IMR-90 (cell line): ENCODE measurements around the gene KCTD10. TPM values are rescaled to one million over a fixed set of nuclear protein-coding genes. Genes with fewer than 3 reads are reported as not detected.

ENCODE experiments used
- ATAC-seq: fragments of 200-7000 bp; cut with Tn5 transposase; 2 replicates; pipeline ENCODE4 v1.9.1; 2020; ENCODE audit warnings: low read depth, mild to moderate bottlenecking, moderate library complexity
- BruUV-seq: library from RNA; stranded (reverse); fragments of 400-500 nt; replicated peaks from 2 replicates; lab custom pipeline; 2021; lab: Mats Ljungman, UMichigan
- CTCF ChIA-PET: fragments of 300-600 bp; formaldehyde crosslinking; extraction: SDS; loops from one replicate; lab custom pipeline; 2021; ENCODE audit warnings: antibody characterized with exemption; lab: Yijun Ruan, JAX
- POLR2A ChIA-PET: fragments of 300-600 bp; sonication (Branson Sonifier 250); formaldehyde crosslinking; loops from one replicate; lab custom pipeline; 2022; ENCODE audit warnings: antibody characterized with exemption; ENCODE audit not compliant: unreplicated experiment; lab: Charles Lee
- DNase-seq: peaks from one replicate; pipeline ENCODE4 v3.0.0; 2013
- H2AFZ ChIP-seq: replicated peaks from 2 replicates; pipeline ENCODE3; 2013; ENCODE audit warnings: low read length, mild to moderate bottlenecking; ENCODE audit not compliant: poor library complexity
- H2AK5ac ChIP-seq: 2 replicates; pipeline ENCODE4 v1.6.1; 2013; ENCODE audit warnings: low read depth, low read length, inconsistent platforms
- H2AK9ac ChIP-seq: replicated peaks from 2 replicates; pipeline ENCODE3; 2013; ENCODE audit warnings: mild to moderate bottlenecking, low read depth, low read length, moderate library complexity; ENCODE audit not compliant: poor library complexity
- H2BK120ac ChIP-seq: 2 replicates; pipeline ENCODE4 v1.6.1; 2013; ENCODE audit warnings: low read depth, low read length, inconsistent platforms
- H2BK15ac ChIP-seq: 3 replicates; pipeline ENCODE4 v1.6.1; 2013; ENCODE audit warnings: low read depth, low read length, inconsistent platforms
- H2BK20ac ChIP-seq: 2 replicates; pipeline ENCODE4 v1.6.1; 2013; ENCODE audit warnings: low read depth, mild to moderate bottlenecking, inconsistent platforms, low read length, moderate library complexity
- H2BK5ac ChIP-seq: 2 replicates; pipeline ENCODE4 v1.6.1; 2013; ENCODE audit warnings: mild to moderate bottlenecking, low read depth, low read length, inconsistent platforms; ENCODE audit not compliant: poor library complexity, severe bottlenecking
- H3K14ac ChIP-seq: replicated peaks from 2 replicates; pipeline ENCODE4 v1.6.1; 2013; ENCODE audit warnings: low read depth, low read length, inconsistent platforms
- H3K18ac ChIP-seq: 2 replicates; pipeline ENCODE4 v1.6.1; 2013; ENCODE audit warnings: low read depth, low read length, control low read depth
- H3K23ac ChIP-seq: 2 replicates; pipeline ENCODE4 v1.6.1; 2013; ENCODE audit warnings: low read depth, low read length, inconsistent platforms
- H3K27ac ChIP-seq: 2 replicates; pipeline ENCODE4 v1.5.1; 2013; ENCODE audit warnings: mild to moderate bottlenecking, control low read depth, low read length; ENCODE audit not compliant: insufficient read depth
- H3K27me3 ChIP-seq: 2 replicates; pipeline ENCODE4 v1.6.1; 2013; ENCODE audit warnings: low read length; ENCODE audit not compliant: control insufficient read depth, insufficient read depth
- H3K36me3 ChIP-seq: 2 replicates; pipeline ENCODE4 v1.6.1; 2013; ENCODE audit warnings: low read length, mixed read lengths; ENCODE audit not compliant: control insufficient read depth, insufficient read depth
- H3K4ac ChIP-seq: 2 replicates; pipeline ENCODE4 v1.6.1; 2013; ENCODE audit warnings: low read depth, low read length, inconsistent platforms
- H3K4me1 ChIP-seq: 2 replicates; pipeline ENCODE4 v1.6.1; 2013; ENCODE audit warnings: low read length, mixed read lengths; ENCODE audit not compliant: control insufficient read depth, insufficient read depth
- H3K4me2 ChIP-seq: 2 replicates; pipeline ENCODE4 v1.6.1; 2013; ENCODE audit warnings: low read depth, mild to moderate bottlenecking, control low read depth, low read length, moderate library complexity
- H3K4me3 ChIP-seq: 2 replicates; pipeline ENCODE4 v1.5.1; 2013; ENCODE audit warnings: low read depth, mild to moderate bottlenecking, control low read depth, low read length, moderate library complexity; ENCODE audit not compliant: insufficient read depth
- H3K56ac ChIP-seq: 2 replicates; pipeline ENCODE4 v1.6.1; 2013; ENCODE audit warnings: low read length, inconsistent platforms; ENCODE audit not compliant: insufficient read depth; ENCODE audit errors: extremely low read depth
- H3K79me1 ChIP-seq, 2 experiments: 2 replicates each; pipeline ENCODE4 v1.6.1; 2013; ENCODE audit warnings: low read length in 2 of 2, inconsistent platforms in 1 of 2, low read depth in 1 of 2
- H3K9ac ChIP-seq: 2 replicates; pipeline ENCODE4 v1.6.1; 2013; ENCODE audit warnings: low read depth, low read length, control low read depth
- H3K9me1 ChIP-seq: 2 replicates; pipeline ENCODE4 v1.6.1; 2013; ENCODE audit warnings: low read length, inconsistent platforms; ENCODE audit not compliant: insufficient read depth
- H3K9me3 ChIP-seq: 2 replicates; pipeline ENCODE4 v1.6.1; 2013; ENCODE audit warnings: low read length; ENCODE audit not compliant: control insufficient read depth, insufficient read depth
- H4K20me1 ChIP-seq: 2 replicates; pipeline ENCODE4 v1.6.1; 2013; ENCODE audit warnings: low read length, inconsistent platforms; ENCODE audit not compliant: insufficient read depth
- H4K5ac ChIP-seq: 2 replicates; pipeline ENCODE4 v1.6.1; 2013; ENCODE audit warnings: mild to moderate bottlenecking, low read depth, low read length, control low read depth
- H4K8ac ChIP-seq, 2 experiments: 2 replicates each; pipeline ENCODE4 v1.6.1; 2013; ENCODE audit warnings: low read depth in 2 of 2, low read length in 2 of 2, control low read depth in 1 of 2, inconsistent platforms in 1 of 2
- H4K91ac ChIP-seq: 2 replicates; pipeline ENCODE4 v1.6.1; 2013; ENCODE audit warnings: low read depth, low read length, inconsistent platforms; ENCODE audit not compliant: insufficient read depth
- CEBPB ChIP-seq: IDR thresholded peaks from 2 replicates; pipeline ENCODE4 v1.6.1; 2012; ENCODE audit warnings: low read depth, low read length, improper control_type of control experiment
- FOS ChIP-seq: fragments of 150-350 bp; IDR thresholded peaks from 2 replicates; pipeline ENCODE4 v1.6.1; 2016; ENCODE audit warnings: low read depth, low read length
- MAZ ChIP-seq: IDR thresholded peaks from 2 replicates; pipeline ENCODE4 v1.6.1; 2012; ENCODE audit warnings: low read depth, mild to moderate bottlenecking, low read length, improper control_type of control experiment, moderate library complexity, borderline replicate concordance
- MXI1 ChIP-seq: IDR thresholded peaks from 2 replicates; pipeline ENCODE4 v1.6.1; 2012; ENCODE audit warnings: low read depth, mild to moderate bottlenecking, low read length, moderate library complexity, borderline replicate concordance
- NFE2L2 ChIP-seq: fragments of 150-350 bp; IDR thresholded peaks from 2 replicates; pipeline ENCODE4 v1.6.1; 2016; ENCODE audit warnings: low read depth, mild to moderate bottlenecking, low read length
- USF2 ChIP-seq: fragments of 150-350 bp; IDR thresholded peaks from 2 replicates; pipeline ENCODE4 v1.6.1; 2017; ENCODE audit warnings: mild to moderate bottlenecking, antibody characterized with exemption, low read length, low read depth
- WGBS, 2 experiments: methylation state at CpG; one replicate each; pipeline versions ENCODE4 v1.1.5 to v1.1.7; 2013; ENCODE audit warnings: missing lambda C conversion rate in 2 of 2; ENCODE audit not compliant: insufficient read length in 1 of 2; ENCODE audit errors: extremely low coverage in 2 of 2; 5-methylcytosine and 5-hydroxymethylcytosine counted together
- dilution Hi-C: fragments of 300-500 bp; cut with HindIII; formaldehyde crosslinking; loops from one replicate; pipeline ENCODE4 v1.14.3; 2018; ENCODE audit warnings: low sequenced_read_pairs; ENCODE audit not compliant: unreplicated experiment
- in situ Hi-C: fragments of 300-500 bp; cut with MboI; formaldehyde crosslinking; loops from 3 replicates; pipeline ENCODE4 v1.14.3; 2019; ENCODE audit warnings: low sequenced_read_pairs, inconsistent platforms, mixed read lengths
- intact Hi-C: fragments of 100-400 bp; cut with micrococcal nuclease; formaldehyde crosslinking; loops from 2 replicates; pipeline ENCODE4 v1.10.0; 2022
- polyA plus RNA-seq, 3 experiments: library from polyadenylated mRNA; depleted of rRNA; stranded (reverse); fragments of >200 nt; gene quantifications; 2 replicates each; pipeline ENCODE4 v1.2.3, GENCODE V29; 2012; ENCODE audit warnings: low replicate concordance in 1 of 3
- total RNA-seq: library from RNA; depleted of rRNA; stranded (reverse); fragments of >200 nt; gene quantifications from 2 replicates; pipeline ENCODE4 v1.2.3, GENCODE V29; 2012

Gene KCTD10
- total and polyA plus RNA-seq, 2 of the 4 experiments (the other 2 are of a cell fraction), result 72.1 to 88.4 TPM

GRCh38 chr12:109483346-109483745, 6.2 kb upstream of the KCTD10 start:
- no peaks in the 10 kb centered on the region for H3K9me3 ChIP-seq
- H3K4me1 ChIP-seq, result no peaks in the 10 kb centered on the region
- intact Hi-C loops (loop anchor here (5.0 kb wide), 1 partner anchor 166 kb away; no protein-coding TSS in a partner anchor), dilution Hi-C loops (no loop called here), in situ Hi-C loops (no loop called here)
- CTCF ChIA-PET, result interaction anchor here (0.6 kb wide), 2 partner anchors 819 to 1814 kb away, joined by 3 to 6 read pairs; no protein-coding TSS in a partner anchor
- H3K18ac ChIP-seq, result no peak overlapping the region
- H2AFZ ChIP-seq, result no peak overlapping the region
- BruUV-seq, result no TSS peak
- H3K79me1 ChIP-seq, result peaks cover 8 to 23% of the 10 kb centered on the region in 2 experiments
- no peak overlapping the region for H3K56ac ChIP-seq
- H4K20me1 ChIP-seq, result no peaks in the 10 kb centered on the region
- no peak overlapping the region for H2BK15ac ChIP-seq
- H3K27ac ChIP-seq, result no peak overlapping the region
- H3K4me2 ChIP-seq, result no peak overlapping the region
- H3K4me3 ChIP-seq, result no peak overlapping the region
- H3K23ac ChIP-seq, result no peak overlapping the region
- TF ChIP-seq NFE2L2, result no peak
- TF ChIP-seq MXI1, result no peak
- TF ChIP-seq FOS, result no peak
- TF ChIP-seq MAZ, result no peak
- no peak for TF ChIP-seq USF2
- no peak for TF ChIP-seq CEBPB
- no peak overlapping the region for H2BK120ac ChIP-seq
- ATAC-seq (no peak), DNase-seq (no peak)
- no peak overlapping the region for H2AK5ac ChIP-seq
- no peak overlapping the region for H4K91ac ChIP-seq
- no CpG with 5 or more reads among the region's 11 CpGs for whole genome bisulfite sequencing, 2 experiments
- H3K4ac ChIP-seq, result no peak overlapping the region
- no peak overlapping the region for H2BK20ac ChIP-seq
- H3K36me3 ChIP-seq, result peaks cover 40% of the 10 kb centered on the region
- POLR2A ChIA-PET, result no interaction called here
- no peak overlapping the region for H2BK5ac ChIP-seq
- H4K8ac ChIP-seq, result no peak overlapping the region
- no peak overlapping the region for H3K14ac ChIP-seq
- no peak overlapping the region for H2AK9ac ChIP-seq
- peaks cover 3% of the 10 kb centered on the region; the same call in 1 of the 2 replicates for H3K9me1 ChIP-seq
- H3K9ac ChIP-seq, result no peak overlapping the region
- H4K5ac ChIP-seq, result no peak overlapping the region
- no peaks in the 10 kb centered on the region for H3K27me3 ChIP-seq
